SKM-1 (cell line): ENCODE measurements around the gene SNTG2.

Experiments used
- DNase-seq: peaks from one replicate; lab custom pipeline; 2025; ENCODE audit not compliant: unreplicated experiment; lab: John Stamatoyannopoulos, UW

Gene SNTG2

GRCh38 chr2:1266351-1266750 lies 315.7 kb downstream of the SNTG2 start:
- no peak for DNase-seq

- DNase-seq, result no peak
Measured at GRCh38 chr2:1268034-1268433, 317.4 kb downstream of the SNTG2 start.

- DNase-seq, result no peak
Measured at GRCh38 chr2:1269812-1270211, 319.2 kb downstream of the SNTG2 start.

GRCh38 chr2:1272835-1273234 lies 322.2 kb downstream of the SNTG2 start:
- no peak for DNase-seq

GRCh38 chr2:1277634-1278033 lies 327.0 kb downstream of the SNTG2 start:
- no peak for DNase-seq

- no peak for DNase-seq
Measured at GRCh38 chr2:1278125-1278524, 327.5 kb downstream of the SNTG2 start.

GRCh38 chr2:1278861-1279260 lies 328.2 kb downstream of the SNTG2 start:
- no peak for DNase-seq

GRCh38 chr2:1282552-1282951 lies 331.9 kb downstream of the SNTG2 start:
- no peak for DNase-seq

- DNase-seq, result no peak
Measured at GRCh38 chr2:1283020-1283801, 332.6 kb downstream of the SNTG2 start.

GRCh38 chr2:1283871-1284270 lies 333.2 kb downstream of the SNTG2 start:
- DNase-seq, result no peak

GRCh38 chr2:1286929-1287328 lies 336.3 kb downstream of the SNTG2 start:
- DNase-seq, result no peak

- no peak for DNase-seq
Measured at GRCh38 chr2:1287427-1287826, 336.8 kb downstream of the SNTG2 start.

GRCh38 chr2:1294900-1295299 lies 344.3 kb downstream of the SNTG2 start:
- DNase-seq, result no peak

GRCh38 chr2:1295740-1296139 lies 345.1 kb downstream of the SNTG2 start:
- DNase-seq, result no peak

GRCh38 chr2:1297372-1298159 lies 346.9 kb downstream of the SNTG2 start:
- no peak for DNase-seq

GRCh38 chr2:1299043-1299442 lies 348.4 kb downstream of the SNTG2 start:
- no peak for DNase-seq

GRCh38 chr2:1300284-1300683 lies 349.6 kb downstream of the SNTG2 start:
- no peak for DNase-seq

- DNase-seq, result no peak
Measured at GRCh38 chr2:1301056-1301455, 350.4 kb downstream of the SNTG2 start.

GRCh38 chr2:1305342-1306013 lies 354.8 kb downstream of the SNTG2 start:
- no peak for DNase-seq

- DNase-seq, result no peak
Measured at GRCh38 chr2:1306014-1306686, 355.5 kb downstream of the SNTG2 start.
